K562 (cell line): Measurements from ENCODE around the gene PLIN5. TPM values are rescaled to one million over a fixed set of nuclear protein-coding genes. Genes with fewer than 3 reads are reported as not detected.

ENCODE experiments used
- BACH1 ChIP-seq: fragments of 200-800 bp; sonication (Bioruptor generic); IDR thresholded peaks from 2 replicates; pipeline ENCODE4 v1.6.1; 2016; ENCODE audit warnings: missing genetic modification characterization, missing compliant biosample characterization
- BRD4 ChIP-seq: fragments of 200-600 bp; sonication (generic); IDR thresholded peaks from 2 replicates; pipeline ENCODE4 v1.6.1; 2017; ENCODE audit warnings: inconsistent platforms
- CBFA2T2 ChIP-seq: fragments of 450-650 bp; conservative IDR thresholded peaks from 2 replicates; pipeline ENCODE4 v1.6.1; 2017; ENCODE audit warnings: mild to moderate bottlenecking
- GTF2A2 ChIP-seq: IDR thresholded peaks from 2 replicates; pipeline ENCODE4 v1.6.1; 2016; ENCODE audit warnings: mild to moderate bottlenecking, missing genetic modification characterization, missing compliant biosample characterization
- NEUROD1 ChIP-seq: fragments of 150-350 bp; IDR thresholded peaks from 2 replicates; pipeline ENCODE4 v1.6.1; 2014; ENCODE audit warnings: borderline replicate concordance, low read length, low read depth; ENCODE audit not compliant: partially characterized antibody
- NFRKB ChIP-seq: fragments of 450-650 bp; IDR thresholded peaks from 2 replicates; pipeline ENCODE4 v1.6.1; 2016; ENCODE audit warnings: low read depth
- PRDM10 ChIP-seq: fragments of 450-650 bp; IDR thresholded peaks from 2 replicates; pipeline ENCODE4 v1.6.1; 2018; ENCODE audit not compliant: partially characterized antibody
- PTRF ChIP-seq: fragments of 450-650 bp; IDR thresholded peaks from 2 replicates; pipeline ENCODE4 v1.6.1; 2016; ENCODE audit warnings: mild to moderate bottlenecking, missing genetic modification characterization, missing compliant biosample characterization
- RBM39 ChIP-seq: fragments of 200-400 bp; formaldehyde crosslinking; optimal IDR thresholded peaks from 2 replicates; pipeline ENCODE3; 2018; ENCODE audit warnings: low read depth, low read length
- SMAD1 ChIP-seq: fragments of 150-350 bp; IDR thresholded peaks from 2 replicates; pipeline ENCODE4 v1.6.1; 2014; ENCODE audit warnings: low read length, low read depth; ENCODE audit not compliant: partially characterized antibody
- ZBTB9 ChIP-seq: fragments of 450-650 bp; formaldehyde crosslinking; IDR thresholded peaks from 2 replicates; pipeline ENCODE4 v1.4.0; 2020; ENCODE audit warnings: mild to moderate bottlenecking, moderate library complexity
- ZNF41 ChIP-seq: fragments of 250-450 bp; sonication (Bioruptor Pico); conservative IDR thresholded peaks from 2 replicates; pipeline ENCODE4 v1.4.0; 2020; ENCODE audit warnings: mild to moderate bottlenecking
- ZNF436 ChIP-seq: fragments of 250-450, 450-650 bp; sonication (Bioruptor Pico); formaldehyde crosslinking; IDR thresholded peaks from 2 replicates; pipeline ENCODE4 v1.7.0; 2020; ENCODE audit warnings: mild to moderate bottlenecking
- ZNF717 ChIP-seq: fragments of 250-450 bp; sonication (Bioruptor Pico); IDR thresholded peaks from 2 replicates; pipeline ENCODE4 v1.5.0; 2021
- polyA plus RNA-seq, 8 experiments: library from polyadenylated mRNA; depleted of rRNA in 4 of 8; stranded (reverse) in 5 of 8; unstranded in 3 of 8; fragments of >200 nt; fragmentation: Nextera tagmentation in 2 of 8; fragmentation: Illumina TruSeq in 1 of 8; extraction: Ambion mirVana in 2 of 8; extraction: Trizol in 1 of 8; gene quantifications; 2 replicates each; pipeline versions ENCODE4 v1.2.1 to v1.2.3, GENCODE V29; 2011 to 2014; ENCODE audit warnings: inconsistent platforms in 1 of 8, missing spikeins in 1 of 8
- total RNA-seq, 7 experiments: library from RNA; depleted of rRNA in 6 of 7; stranded (reverse); fragments of >200 nt in 6 of 7; fragmentation: Illumina TruSeq in 2 of 7; extraction: Trizol in 2 of 7; gene quantifications; 2 replicates each; pipeline versions ENCODE4 v1.2.1 to v1.2.3, GENCODE V29; 2011 to 2021; ENCODE audit warnings: low replicate concordance in 1 of 7
- TF ChIP-seq, protein P1 (sequence below): fragments of 250-450 bp; sonication (Bioruptor Pico); IDR thresholded peaks from 2 replicates; pipeline ENCODE4 v1.5.0; 2021; ENCODE audit warnings: mild to moderate bottlenecking, moderate library complexity
- TF ChIP-seq, protein P2 (sequence below): fragments of 450-650 bp; IDR thresholded peaks from 2 replicates; pipeline ENCODE4 v1.6.1; 2016

Gene PLIN5
- total and polyA plus RNA-seq, 9 of the 15 experiments (the other 6 are each of a cell fraction or from before 2014, with no cell fraction given) = 0.04 to 1.3 (median 0.50) TPM

GRCh38 chr19:4580021-4580901 is 45.2 kb upstream of the PLIN5 start (continued):
- no peak for TF ChIP-seq PRDM10
- no peak for TF ChIP-seq BACH1 (tag)
- no peak for TF ChIP-seq PTRF (tag)
- no peak for TF ChIP-seq ZNF436 (CRISPR knock-in tag)
- no peak for TF ChIP-seq GTF2A2
- peak; percentile 36; the same call in 1 of the 2 replicates for TF ChIP-seq CBFA2T2
- TF ChIP-seq SMAD1 = no peak
- TF ChIP-seq ZNF41 (CRISPR knock-in tag) = no peak
- TF ChIP-seq, protein P1, sequence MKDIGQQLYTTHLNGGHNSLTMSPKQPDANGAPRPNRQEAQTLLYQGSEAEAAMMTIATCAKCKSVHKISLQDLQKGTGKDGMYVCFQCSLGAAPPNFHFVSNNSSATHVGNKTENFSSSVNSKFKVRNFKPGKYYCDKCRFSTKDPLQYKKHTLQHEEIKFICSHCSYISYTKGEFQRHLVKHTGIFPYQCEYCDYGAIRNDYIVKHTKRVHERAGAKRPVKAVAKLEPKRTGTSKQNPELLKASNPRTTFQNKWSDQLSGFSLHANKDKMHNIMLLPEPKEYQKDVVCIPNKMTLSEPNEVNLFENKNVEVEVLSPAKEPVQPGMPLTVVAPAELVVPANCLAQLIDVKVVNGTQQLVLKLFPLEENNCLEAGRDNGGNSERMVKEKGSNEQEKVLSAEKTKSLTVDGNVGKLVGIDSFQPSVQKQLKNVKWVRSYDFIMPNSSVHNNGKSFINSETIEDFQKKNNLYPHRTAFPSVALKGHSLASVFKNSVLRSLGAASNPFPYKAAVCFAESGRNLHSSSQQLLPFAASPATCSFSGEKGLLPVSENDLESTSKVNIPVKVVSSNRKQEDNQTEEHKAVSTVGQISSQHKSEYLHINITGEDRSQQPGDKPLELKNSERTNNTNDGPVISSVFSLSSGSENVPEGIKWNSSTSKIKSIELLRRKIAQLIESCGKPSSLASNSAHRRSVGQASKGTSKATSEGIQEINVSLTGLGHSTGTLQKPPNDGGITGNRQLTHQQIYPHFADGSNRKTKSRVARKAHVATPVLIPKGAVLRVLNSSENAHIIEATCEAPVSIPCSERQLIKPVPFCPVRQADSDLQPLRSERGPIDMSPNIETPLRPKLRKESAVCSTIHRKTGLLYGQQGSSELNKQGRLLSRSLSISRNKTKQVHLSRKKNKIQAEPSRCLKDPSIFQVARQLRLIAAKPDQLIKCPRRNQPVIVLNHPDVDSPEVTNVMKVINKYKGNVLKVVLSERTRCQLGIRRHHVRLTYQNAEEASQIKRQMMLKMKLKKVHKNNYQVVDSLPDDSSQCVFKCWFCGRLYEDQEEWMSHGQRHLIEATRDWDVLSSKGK (CRISPR knock-in tag) = no peak
- TF ChIP-seq, protein P2, sequence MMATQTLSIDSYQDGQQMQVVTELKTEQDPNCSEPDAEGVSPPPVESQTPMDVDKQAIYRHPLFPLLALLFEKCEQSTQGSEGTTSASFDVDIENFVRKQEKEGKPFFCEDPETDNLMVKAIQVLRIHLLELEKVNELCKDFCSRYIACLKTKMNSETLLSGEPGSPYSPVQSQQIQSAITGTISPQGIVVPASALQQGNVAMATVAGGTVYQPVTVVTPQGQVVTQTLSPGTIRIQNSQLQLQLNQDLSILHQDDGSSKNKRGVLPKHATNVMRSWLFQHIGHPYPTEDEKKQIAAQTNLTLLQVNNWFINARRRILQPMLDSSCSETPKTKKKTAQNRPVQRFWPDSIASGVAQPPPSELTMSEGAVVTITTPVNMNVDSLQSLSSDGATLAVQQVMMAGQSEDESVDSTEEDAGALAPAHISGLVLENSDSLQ = no peak
- no peak for TF ChIP-seq NEUROD1
- TF ChIP-seq BRD4 = no peak
- TF ChIP-seq ZBTB9 (CRISPR knock-in tag) = no peak
- no peak for TF ChIP-seq ZNF717
- TF ChIP-seq NFRKB = no peak
- TF ChIP-seq RBM39 = no peak
